ENCODE results near the gene PPP1R26. TPM values are rescaled to one million over a fixed set of nuclear protein-coding genes. Genes with fewer than 3 reads are reported as not detected.

Gene PPP1R26
- total and polyA plus RNA-seq, 2 of the 8 experiments (the other 6 are each of a cell fraction or from before 2014, with no cell fraction given) = 9.8 to 32.7 TPM

GRCh38 chr9:135521608-135522095, 42.1 kb downstream of the PPP1R26 start:
- POLR2A ChIA-PET (ENCODE audit: partially characterized antibody) = no interaction called here
- TF ChIP-seq CBX8 (IDR thresholded peaks at IDR 0.05; ENCODE audit: borderline replicate concordance, low read depth, low read length) (no peak), POLR2AphosphoS5 (IDR thresholded peaks at IDR 0.05; ENCODE audit: low read depth, low read length) (no peak), BRCA1 (IDR thresholded peaks at IDR 0.05; ENCODE audit: low read depth, low read length) (no peak), RBBP5 (IDR thresholded peaks at IDR 0.05; ENCODE audit: borderline replicate concordance, low read depth, low read length) (no peak), YY1 (IDR thresholded peaks at IDR 0.05; ENCODE audit: low read depth, low read length) (no peak), KDM1A (IDR thresholded peaks at IDR 0.05; ENCODE audit: borderline replicate concordance, low read length) (no peak), SP4 (IDR thresholded peaks at IDR 0.05; ENCODE audit: low read length) (no peak), TAF7 (optimal IDR thresholded peaks at IDR 0.05; ENCODE audit: borderline replicate concordance, low read depth, low read length) (no peak), RFX5 (IDR thresholded peaks at IDR 0.05; ENCODE audit: borderline replicate concordance, low read depth, low read length) (no peak), SUZ12 (IDR thresholded peaks at IDR 0.05; ENCODE audit: low read length) (no peak), SIRT6 (IDR thresholded peaks at IDR 0.05; ENCODE audit: low read length) (no peak), RAD21 (IDR thresholded peaks at IDR 0.05 in 1 of 2, conservative IDR thresholded peaks at IDR 0.05 in 1 of 2; ENCODE audit: low read depth in 2 of 2, low read length in 2 of 2) (no peak), EP300 (IDR thresholded peaks at IDR 0.05; ENCODE audit: borderline replicate concordance in 1 of 2, low read depth in 2 of 2, low read length in 2 of 2) (no peak), NRF1 (IDR thresholded peaks at IDR 0.05; ENCODE audit: low read depth, low read length) (no peak)

More at GRCh38 chr9:135521608-135522095, 42.1 kb downstream of the PPP1R26 start:
- no peak overlapping the region for H4K5ac ChIP-seq (ENCODE audit: insufficient read length, low read depth, low read length)
- no peaks in the 10 kb centered on the region for H3K9me3 ChIP-seq (ENCODE audit: insufficient read depth in 2 of 2, low read depth in 1 of 2, low read length in 1 of 2)
- H3K56ac ChIP-seq (replicated peaks; ENCODE audit: insufficient read length, low read depth, low read length) = no peak overlapping the region
- H3K4me2 ChIP-seq (ENCODE audit: insufficient read depth in 1 of 2, low read depth in 2 of 2, low read length in 2 of 2) = no peak overlapping the region
- no peak overlapping the region for H3K9ac ChIP-seq (replicated peaks in 1 of 4; ENCODE audit: extremely low read depth in 1 of 4, low read depth in 3 of 4, low read length in 3 of 4)
- peaks cover 0 to 6% (median 2%) of the 10 kb centered on the region in 4 experiments; a peak in 5 of 7 replicates for H3K4me1 ChIP-seq (replicated peaks in 1 of 4; ENCODE audit: control insufficient read depth in 3 of 4, insufficient read depth in 4 of 4, low read length in 3 of 4)
- no peak overlapping the region for H2BK5ac ChIP-seq (ENCODE audit: low read depth, low read length)
- H2BK120ac ChIP-seq (replicated peaks; ENCODE audit: low read depth, low read length) = no peak overlapping the region
- no peaks in the 10 kb centered on the region; the same call in 1 of the 2 replicates for H3K23me2 ChIP-seq (ENCODE audit: low read depth, low read length)
- no peaks in the 10 kb centered on the region for H3K36me3 ChIP-seq (ENCODE audit: control insufficient read depth in 2 of 4, insufficient read depth in 4 of 4, low read length in 3 of 4)
- no peak overlapping the region for H2BK15ac ChIP-seq (ENCODE audit: low read length)
- H3K23ac ChIP-seq (ENCODE audit: insufficient read length) = no peak overlapping the region
- H2BK12ac ChIP-seq (ENCODE audit: low read depth, low read length) = no peak overlapping the region
- no peaks in the 10 kb centered on the region for H4K20me1 ChIP-seq (replicated peaks in 1 of 2; ENCODE audit: control insufficient read depth in 1 of 2, insufficient read depth in 2 of 2, low read length in 2 of 2)
- no peak overlapping the region for H2AFZ ChIP-seq (ENCODE audit: low read length)
- no peaks in the 10 kb centered on the region for H3K79me1 ChIP-seq (ENCODE audit: low read depth, low read length)
- WGBS, 2 experiments (ENCODE audit: extremely low coverage in 1 of 2, insufficient coverage in 1 of 2, insufficient read length in 1 of 2, insufficient replicate concordance in 2 of 2, low coverage in 1 of 2, low lambda C conversion rate in 2 of 2, missing lambda C conversion rate in 1 of 2) = 95% methylated on average over 8 of the region's 11 CpGs; no CpG with 5 or more reads in 1 of the 2 experiments
- H3K27me3 ChIP-seq (replicated peaks in 1 of 4; ENCODE audit: control insufficient read depth in 3 of 4, extremely low read depth in 1 of 4, insufficient read depth in 3 of 4, low read length in 3 of 4) = no peaks in the 10 kb centered on the region
- no peak overlapping the region for H4K91ac ChIP-seq (replicated peaks; ENCODE audit: insufficient read length, low read length)
- H3K4me3 ChIP-seq (ENCODE audit: extremely low read depth in 1 of 4, insufficient read depth in 2 of 4, low read depth in 3 of 4, low read length in 4 of 4) = no peak overlapping the region
- no peak overlapping the region for H3K14ac ChIP-seq (ENCODE audit: insufficient read length)
- no peaks in the 10 kb centered on the region for H3K79me2 ChIP-seq (ENCODE audit: control insufficient read depth in 1 of 2, insufficient read depth in 2 of 2, low read length in 2 of 2)
- H2BK20ac ChIP-seq (ENCODE audit: low read length) = no peak overlapping the region
- no peak overlapping the region for H3K4ac ChIP-seq (replicated peaks; ENCODE audit: insufficient read length, low read depth, low read length)
- CTCF ChIA-PET (ENCODE audit: partially characterized antibody) = no interaction called here
- DNase-seq (ENCODE audit: low read depth in 1 of 2, low spot score in 2 of 2) (no peak), FAIRE-seq (no peak)
- H2AK5ac ChIP-seq (ENCODE audit: low read depth, low read length) = no peak overlapping the region
- no peak overlapping the region for H3K27ac ChIP-seq (ENCODE audit: low read depth, low read length)
- no peak overlapping the region for H4K8ac ChIP-seq (ENCODE audit: extremely low read depth, insufficient read depth, low read length)
- H3K18ac ChIP-seq (ENCODE audit: extremely low read depth, low read length) = no peak overlapping the region
